Stimulated activated CD8-positive, alpha-beta memory T cell treated with anti-CD3 and anti-CD28 coated beads, Interleukin-15, amount 100 ng/mL, for 48 hours (primary cell): ENCODE measurements around the gene SHH.

Experiments
- DNase-seq, 2 donors: peaks; one replicate each; pipeline ENCODE4 v3.0.0-alpha.2; 2020; ENCODE audit warnings: low read depth in 2 of 2

The SHH gene

GRCh38 chr7:155764438-155764793, 47.8 kb downstream of the SHH start:
- DNase-seq: peak; percentile 29 to 37

DNA sequence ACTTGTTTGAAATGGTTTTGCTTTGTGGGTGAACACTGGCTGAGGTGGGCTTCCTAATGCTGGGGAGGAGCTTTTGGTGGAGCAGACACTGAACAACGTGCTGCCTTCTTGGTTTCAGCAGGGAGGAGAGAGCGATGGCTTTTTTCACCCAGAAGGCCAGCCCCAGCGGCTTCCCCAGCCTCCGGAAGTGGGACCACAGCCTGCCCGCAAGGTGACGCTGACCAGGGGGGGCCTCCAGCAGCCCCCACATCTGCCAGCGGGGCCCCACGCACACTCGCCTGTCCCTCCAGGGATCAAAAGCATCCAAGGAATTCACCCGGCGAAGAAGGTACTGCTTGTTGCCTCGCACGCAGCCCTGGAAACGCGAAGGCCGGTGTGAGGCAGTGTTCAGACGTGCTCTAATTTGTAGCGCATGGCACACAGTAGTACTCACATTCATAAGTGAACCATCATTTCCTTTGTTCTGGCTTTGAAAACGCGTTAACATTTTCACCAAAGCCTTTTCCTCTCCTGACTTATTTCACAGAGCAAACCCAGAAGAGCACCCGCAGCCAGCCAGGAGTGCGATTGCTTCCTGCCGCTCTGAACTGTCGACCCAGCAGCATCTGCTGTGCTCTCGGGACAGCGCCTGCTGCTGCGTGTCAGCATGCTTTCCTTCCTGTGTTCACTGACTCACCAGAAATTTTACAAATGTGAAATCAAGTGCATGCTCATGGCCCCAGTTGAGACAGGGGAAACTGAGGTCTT, 48.4 kb downstream of the SHH start:
- DNase-seq: peak; percentile 50 to 55

DNA sequence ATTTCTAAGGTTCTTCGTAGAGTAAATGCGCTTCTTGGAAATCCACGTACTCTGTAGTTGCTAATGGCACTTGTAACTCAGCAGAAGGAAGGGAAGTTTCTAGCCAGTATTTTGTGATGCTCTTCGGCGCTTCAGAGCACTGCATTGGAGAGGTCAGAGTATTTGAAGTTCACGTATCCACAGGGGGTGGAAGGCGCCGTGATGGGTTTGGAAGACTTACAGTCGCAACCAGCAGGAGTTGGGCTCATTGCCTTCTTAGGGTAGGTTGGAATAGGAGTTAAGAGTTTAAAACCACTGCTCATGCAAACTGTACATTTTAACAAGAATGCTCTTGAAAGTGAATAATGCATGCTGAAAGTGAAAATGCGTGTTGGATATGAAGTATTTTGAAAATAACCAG, 49.1 kb downstream of the SHH start:
- DNase-seq: no peak

GRCh38 chr7:155762655-155763054, 49.6 kb downstream of the SHH start:
- DNase-seq: no peak

GRCh38 chr7:155762036-155762435, 50.2 kb downstream of the SHH start:
- DNase-seq: no peak

- no peak for DNase-seq
Observed at GRCh38 chr7:155761162-155761561, 51.1 kb downstream of the SHH start.

DNA sequence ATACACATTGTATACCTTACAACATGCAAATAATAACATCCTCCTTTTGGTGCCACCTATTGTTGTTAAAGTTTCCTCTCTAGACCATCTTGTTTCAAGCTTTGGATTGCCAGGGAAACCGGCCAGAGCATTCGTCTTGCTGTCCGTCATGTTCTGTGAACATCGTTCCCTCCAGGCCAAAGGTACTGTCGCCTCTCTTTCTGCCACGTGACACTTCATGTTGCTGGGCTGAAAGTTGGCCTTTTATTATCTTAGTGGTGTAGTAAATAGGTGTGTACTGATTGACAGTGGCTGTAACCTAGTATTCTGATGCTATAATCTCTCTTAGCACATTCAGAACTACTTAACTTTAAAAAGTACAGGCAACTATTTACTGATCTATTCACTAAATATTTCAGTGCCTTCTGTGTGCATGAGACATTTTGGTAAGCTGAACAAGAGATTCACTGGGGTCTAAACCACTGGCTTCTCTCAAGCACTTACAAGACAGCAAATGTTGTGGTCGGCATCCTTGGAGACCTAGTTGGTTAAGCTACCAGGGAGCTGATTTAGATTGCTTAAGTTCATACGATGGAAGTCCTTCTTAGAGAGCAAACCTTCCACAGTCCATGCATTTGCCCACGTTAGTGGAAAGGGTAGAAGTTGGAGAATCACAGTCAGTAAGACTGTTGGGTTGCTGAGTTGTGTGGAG, 52.4 kb downstream of the SHH start:
- DNase-seq: no peak

- no peak for DNase-seq
Observed at GRCh38 chr7:155758348-155758747, 53.9 kb downstream of the SHH start.

DNA sequence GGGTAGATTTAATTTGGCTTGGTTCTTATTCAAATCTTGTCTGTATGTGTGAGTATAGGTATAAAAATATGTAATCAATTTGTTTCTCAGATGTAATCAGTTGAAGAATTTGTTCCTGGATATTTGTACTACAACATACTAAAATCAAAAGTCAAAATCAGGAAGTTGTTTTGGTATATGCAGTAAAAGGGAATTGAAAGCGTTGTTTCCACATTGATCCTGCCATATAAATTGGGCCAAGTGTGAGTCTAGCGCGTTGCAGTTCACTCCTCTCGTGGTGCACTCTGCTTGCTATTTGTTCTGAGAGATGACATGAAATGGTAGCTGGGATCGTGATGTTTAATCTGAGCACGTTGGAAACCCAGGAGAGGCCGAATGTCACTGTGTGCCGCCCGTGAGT, 55.9 kb downstream of the SHH start:
- no peak for DNase-seq

- DNase-seq: no peak
Observed at GRCh38 chr7:155755026-155755425, 57.2 kb downstream of the SHH start.

DNA sequence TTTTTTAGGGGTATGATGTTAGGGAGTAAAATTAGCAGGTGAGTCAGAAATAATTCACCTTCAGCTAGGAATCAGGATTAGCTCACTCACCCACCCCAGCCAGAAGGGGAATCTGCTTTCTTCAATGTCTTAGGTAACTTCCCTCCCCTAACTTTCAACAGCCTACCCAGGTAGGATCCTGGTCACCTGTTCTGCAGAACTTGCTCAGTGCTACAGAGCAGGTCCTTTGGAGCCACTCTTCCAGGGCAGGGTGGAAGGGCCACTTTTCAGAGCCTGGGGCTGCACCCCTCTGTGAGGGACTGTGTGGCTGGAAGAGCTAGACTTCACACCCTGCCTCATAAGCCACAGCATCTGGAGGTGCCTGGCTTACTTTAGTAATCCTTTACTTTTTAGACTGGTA, 58.1 kb downstream of the SHH start:
- DNase-seq: no peak

GRCh38 chr7:155753446-155753965, 58.8 kb downstream of the SHH start:
- no peak for DNase-seq

- DNase-seq: no peak
Observed at GRCh38 chr7:155752756-155753445, 59.4 kb downstream of the SHH start.

- DNase-seq: no peak
Observed at GRCh38 chr7:155751409-155751808, 60.9 kb downstream of the SHH start.

DNA sequence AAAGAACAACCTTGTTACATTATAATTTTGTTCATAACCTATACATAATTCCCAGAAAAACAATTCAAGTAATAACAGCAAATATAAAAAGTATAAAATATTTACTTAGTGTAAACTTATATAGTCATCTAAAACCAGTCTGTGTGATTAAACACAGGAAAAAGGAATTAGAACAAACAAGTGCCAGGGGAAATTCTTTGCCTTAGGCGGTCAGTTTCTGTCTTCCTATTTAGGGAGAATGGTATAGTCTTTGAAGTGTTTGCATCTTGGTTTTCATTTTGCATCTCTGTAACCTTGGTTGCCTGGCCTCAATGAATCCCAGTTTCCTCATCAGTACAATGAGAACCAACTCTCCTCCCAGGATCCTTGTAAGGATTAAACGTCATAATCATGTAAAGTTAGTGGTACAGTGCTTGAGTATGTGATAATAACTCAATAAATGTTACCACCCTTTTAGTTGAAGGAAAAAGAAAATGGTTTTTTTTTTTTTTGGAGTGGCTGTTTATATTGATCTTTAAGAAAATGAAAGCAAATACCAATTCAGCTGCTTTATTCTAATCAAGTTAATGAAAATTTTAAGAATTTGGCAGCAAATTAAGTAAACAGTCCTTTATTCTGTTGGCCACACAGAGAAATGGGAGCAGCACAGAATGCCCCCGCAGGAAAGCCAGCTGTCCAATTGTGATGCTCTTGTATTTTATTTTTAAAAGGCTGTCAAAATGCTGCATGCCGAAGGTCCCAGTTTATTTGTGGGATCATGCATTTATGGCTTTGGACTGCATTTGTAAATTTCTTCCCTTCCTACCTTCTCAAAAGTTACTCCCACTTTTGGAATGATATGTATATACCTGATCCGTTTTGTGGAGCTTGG, 61.8 kb downstream of the SHH start:
- DNase-seq: no peak
